GM19238 (cell line): Measurements from ENCODE around the gene FZD2.
"Not testable (repeated sequence)": the region's sequence is repeated elsewhere in the genome, so short reads cannot be mapped to it uniquely, and the experiment has no call there.

Experiments
- DNase-seq: peaks from one replicate; pipeline ENCODE4 v3.0.0; 2011; ENCODE audit warnings: low spot score; ENCODE audit not compliant: insufficient read length

FZD2 gene

DNA sequence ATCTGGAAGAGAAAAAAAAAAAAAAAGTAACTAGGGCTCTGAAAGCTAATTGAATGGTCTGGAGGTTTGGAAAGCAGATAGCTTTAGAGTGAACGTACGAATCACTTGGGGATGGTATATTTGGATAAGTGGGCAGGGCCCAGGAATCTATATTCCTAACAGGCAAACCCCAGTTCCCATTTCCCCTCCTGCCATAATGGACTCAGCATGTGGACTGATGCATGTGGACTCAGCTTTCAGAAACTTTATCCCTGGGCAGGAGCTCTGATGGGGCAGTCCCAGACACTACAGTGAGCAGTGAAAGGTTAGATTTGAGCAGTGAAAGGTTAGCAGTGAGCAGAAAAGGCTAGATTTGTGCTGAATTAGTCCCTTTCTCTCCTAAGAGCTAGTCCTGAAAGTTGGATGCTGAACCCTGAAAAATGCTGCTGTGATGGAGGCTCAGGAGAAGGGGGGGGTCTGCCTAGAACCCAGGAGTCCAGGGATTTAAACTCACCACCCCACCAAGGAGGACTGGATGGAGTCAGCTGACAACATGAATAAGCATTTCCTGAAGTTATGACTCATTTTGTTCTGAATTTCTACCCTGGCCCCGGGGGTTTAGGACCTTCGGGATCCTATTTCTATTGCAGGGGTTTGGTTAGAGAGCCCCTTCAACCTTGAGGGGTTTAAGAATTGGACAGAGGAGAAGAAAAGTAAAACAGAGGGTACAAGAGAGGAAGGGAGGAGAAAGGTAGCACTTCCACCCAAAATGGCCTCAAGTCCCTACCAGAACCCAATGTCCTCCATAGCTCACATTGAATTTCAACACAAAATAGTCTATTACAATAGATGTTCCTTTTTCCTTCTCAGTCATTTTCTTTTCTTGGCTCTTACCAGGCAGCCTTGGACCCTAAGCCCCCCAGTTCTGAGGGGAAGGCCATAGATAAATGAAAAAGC, 10.3 kb upstream of the FZD2 start:
- no peak for DNase-seq

DNA sequence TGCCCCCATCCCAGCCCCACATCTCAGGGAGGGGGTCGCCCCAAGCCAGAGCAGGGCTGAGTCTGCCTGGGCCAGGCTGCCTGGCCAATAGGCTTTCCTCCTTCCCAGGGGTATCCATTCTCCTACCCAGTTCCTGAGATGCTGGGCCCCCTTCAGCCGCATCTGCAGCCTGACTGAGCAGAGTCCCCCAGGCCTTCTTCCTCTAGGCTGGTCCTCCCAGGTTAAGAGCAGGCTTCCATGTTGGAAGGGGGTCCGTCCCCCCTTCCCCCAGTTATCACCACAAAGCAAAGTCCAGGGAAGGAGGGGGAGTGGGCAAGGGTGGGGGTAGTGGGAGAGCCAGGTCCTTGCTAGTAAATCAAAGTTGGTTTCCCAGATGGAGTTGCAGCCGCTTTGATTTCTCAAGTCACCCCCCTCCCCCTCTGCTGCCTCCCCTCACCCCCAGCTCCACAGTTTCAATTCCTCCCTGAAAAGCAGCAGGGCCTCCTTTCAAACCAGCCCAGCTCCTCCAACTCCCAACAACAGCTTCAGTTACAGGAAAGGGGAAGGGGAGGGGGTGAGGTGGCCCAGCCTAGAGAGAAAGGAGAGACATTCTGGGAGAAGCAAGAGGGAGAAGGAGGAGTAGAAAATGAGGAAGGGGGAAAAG, 9.5 kb upstream of the FZD2 start:
- no peak for DNase-seq

DNA sequence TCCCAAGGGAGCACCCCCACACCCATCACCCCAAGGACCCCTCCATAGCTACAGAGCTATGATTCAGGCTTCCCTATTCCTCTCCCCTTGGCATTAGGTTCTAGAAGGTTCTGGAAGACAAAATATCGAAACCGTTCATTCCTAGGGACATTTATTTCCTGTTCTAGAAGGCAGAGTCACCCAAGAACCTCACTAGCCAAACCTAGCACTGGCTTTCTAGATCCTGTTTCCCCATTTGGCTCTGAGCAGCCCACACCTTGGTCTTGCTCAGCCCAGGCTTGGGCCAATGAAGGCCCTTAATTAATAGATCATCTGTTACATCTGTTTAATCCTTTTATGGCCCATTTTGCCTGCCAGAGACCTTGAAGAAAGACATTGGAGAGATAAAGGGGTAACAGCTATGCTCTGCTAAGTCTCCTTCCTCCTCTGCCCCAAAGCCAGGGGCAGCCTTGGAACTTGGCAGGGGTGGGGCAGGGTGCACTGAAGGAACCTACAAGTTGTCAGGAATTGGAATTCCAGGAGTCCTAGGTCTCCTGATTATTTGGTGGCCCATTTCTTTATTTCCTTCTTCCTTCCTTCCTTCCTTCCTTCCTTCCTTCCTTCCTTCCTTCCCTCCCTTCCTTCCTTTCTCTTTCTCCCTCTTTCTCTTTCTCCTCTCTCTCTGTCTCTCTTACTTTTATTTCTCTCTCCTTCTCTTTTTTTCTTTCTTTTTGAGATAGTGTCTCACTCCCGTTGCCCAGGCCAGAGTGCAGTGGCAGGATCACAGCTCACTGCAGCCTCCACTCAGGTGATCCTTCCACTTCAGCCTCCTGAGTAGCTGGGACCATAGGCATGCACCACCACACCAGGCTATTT, 8.7 kb upstream of the FZD2 start:
- DNase-seq: no peak

DNA sequence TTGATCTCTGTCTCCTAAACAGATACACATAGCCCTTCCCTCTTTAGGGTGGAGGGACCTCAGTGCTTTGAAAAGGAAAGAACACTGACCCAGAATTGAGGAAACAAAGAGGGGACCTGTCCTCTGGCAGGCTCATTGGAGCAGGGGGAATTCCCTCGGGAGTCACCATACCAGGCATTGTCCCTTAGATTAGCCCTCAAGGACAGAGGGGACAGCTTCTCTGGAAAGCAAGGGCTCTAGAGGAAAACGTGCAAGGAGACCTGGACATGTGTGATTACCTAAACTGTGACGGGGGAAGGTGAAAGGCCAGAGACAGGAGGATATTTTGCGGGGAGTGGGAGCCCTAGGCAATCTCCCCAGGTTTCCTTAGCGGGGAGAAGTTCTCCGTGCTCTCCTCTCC, 7.6 kb upstream of the FZD2 start:
- no peak for DNase-seq

DNA sequence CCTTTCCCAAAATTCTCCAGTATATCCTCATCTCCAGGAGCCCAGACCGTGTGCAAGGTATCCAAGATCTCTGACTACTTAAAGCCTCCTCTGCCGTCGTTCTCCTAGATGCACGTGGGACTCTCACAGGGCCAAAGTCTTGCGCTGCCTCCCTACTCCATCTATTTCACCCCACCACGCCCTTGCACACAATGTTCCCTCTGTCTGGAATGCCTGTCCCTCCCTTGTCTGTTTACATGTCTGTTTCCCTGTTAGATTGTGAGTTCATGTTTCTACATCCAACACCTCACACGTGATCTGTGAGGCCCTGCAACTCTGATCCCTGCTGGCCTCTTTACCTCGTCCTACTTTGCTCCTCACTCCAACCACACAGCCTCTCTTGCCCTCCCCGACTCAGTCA, 4.9 kb upstream of the FZD2 start:
- DNase-seq: no peak

DNA sequence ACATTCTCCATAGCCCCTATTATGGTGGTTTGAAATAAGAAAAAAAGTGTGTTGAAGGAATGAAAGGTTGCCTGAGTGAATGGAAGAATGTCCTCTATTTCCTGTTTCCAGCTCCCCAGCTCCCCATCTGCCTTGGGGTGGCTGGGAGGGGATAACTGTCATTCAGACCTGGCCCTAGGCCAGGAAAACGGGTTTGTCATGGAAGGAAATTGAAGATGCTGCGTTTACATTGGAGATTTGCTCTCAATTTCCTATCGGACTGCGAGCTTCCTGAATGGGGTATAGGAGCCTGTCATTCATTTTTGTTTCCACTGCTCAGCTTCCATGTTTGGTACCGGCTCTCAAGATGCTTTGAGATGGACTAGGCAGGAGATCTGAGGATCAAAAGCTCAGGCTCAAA, 2.2 kb upstream of the FZD2 start:
- no peak for DNase-seq

DNA sequence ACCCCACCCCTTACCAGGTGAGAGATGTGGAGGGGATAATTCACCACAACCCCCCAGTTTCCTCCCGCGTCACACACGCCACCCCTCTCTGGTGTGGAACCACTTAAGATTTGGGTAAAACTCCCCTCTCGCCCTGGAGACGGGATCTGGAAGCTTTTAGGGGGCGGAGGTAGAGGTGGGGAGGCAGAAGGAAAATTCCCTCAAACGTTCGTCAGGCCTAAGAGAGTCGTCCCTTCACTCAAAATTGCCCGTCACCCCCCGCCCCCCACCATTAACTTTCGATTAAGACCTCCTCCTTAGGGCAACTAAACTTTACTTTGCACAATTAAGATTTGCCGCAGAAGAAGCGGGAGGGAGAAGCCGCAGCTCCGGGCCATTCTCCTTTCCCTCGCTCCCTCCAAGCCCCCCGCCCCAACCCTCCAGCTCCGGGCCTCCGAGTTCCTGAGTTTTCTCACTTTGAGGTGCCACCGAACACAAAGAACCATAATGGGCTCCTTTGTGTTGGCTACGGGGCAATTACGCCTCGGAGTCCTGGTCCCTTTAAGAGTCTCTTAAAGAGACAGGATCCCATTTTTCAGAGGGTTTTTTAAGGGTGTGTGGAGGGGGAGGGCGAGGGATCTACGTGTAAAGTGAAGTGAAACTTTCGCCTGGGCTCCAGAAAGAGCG, 985 bp upstream of the FZD2 start:
- peak; percentile 61 for DNase-seq

DNA sequence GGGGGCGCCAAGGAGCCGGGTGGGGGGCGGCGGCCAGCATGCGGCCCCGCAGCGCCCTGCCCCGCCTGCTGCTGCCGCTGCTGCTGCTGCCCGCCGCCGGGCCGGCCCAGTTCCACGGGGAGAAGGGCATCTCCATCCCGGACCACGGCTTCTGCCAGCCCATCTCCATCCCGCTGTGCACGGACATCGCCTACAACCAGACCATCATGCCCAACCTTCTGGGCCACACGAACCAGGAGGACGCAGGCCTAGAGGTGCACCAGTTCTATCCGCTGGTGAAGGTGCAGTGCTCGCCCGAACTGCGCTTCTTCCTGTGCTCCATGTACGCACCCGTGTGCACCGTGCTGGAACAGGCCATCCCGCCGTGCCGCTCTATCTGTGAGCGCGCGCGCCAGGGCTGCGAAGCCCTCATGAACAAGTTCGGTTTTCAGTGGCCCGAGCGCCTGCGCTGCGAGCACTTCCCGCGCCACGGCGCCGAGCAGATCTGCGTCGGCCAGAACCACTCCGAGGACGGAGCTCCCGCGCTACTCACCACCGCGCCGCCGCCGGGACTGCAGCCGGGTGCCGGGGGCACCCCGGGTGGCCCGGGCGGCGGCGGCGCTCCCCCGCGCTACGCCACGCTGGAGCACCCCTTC, 484 bp downstream of the FZD2 start:
- no peak for DNase-seq

DNA sequence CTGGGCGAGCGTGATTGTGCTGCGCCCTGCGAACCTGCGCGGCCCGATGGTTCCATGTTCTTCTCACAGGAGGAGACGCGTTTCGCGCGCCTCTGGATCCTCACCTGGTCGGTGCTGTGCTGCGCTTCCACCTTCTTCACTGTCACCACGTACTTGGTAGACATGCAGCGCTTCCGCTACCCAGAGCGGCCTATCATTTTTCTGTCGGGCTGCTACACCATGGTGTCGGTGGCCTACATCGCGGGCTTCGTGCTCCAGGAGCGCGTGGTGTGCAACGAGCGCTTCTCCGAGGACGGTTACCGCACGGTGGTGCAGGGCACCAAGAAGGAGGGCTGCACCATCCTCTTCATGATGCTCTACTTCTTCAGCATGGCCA, 1.0 kb downstream of the FZD2 start:
- DNase-seq: no peak

DNA sequence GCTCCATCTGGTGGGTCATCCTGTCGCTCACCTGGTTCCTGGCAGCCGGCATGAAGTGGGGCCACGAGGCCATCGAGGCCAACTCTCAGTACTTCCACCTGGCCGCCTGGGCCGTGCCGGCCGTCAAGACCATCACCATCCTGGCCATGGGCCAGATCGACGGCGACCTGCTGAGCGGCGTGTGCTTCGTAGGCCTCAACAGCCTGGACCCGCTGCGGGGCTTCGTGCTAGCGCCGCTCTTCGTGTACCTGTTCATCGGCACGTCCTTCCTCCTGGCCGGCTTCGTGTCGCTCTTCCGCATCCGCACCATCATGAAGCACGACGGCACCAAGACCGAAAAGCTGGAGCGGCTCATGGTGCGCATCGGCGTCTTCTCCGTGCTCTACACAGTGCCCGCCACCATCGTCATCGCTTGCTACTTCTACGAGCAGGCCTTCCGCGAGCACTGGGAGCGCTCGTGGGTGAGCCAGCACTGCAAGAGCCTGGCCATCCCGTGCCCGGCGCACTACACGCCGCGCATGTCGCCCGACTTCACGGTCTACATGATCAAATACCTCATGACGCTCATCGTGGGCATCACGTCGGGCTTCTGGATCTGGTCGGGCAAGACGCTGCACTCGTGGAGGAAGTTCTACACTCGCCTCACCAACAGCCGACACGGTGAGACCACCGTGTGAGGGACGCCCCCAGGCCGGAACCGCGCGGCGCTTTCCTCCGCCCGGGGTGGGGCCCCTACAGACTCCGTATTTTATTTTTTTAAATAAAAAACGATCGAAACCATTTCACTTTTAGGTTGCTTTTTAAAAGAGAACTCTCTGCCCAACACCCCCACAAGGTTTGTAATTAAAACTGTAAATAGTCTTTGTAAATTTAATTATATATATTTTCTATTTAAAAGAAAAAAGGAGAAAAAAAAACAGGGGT, 1.7 kb downstream of the FZD2 start:
- no peak for DNase-seq

DNA sequence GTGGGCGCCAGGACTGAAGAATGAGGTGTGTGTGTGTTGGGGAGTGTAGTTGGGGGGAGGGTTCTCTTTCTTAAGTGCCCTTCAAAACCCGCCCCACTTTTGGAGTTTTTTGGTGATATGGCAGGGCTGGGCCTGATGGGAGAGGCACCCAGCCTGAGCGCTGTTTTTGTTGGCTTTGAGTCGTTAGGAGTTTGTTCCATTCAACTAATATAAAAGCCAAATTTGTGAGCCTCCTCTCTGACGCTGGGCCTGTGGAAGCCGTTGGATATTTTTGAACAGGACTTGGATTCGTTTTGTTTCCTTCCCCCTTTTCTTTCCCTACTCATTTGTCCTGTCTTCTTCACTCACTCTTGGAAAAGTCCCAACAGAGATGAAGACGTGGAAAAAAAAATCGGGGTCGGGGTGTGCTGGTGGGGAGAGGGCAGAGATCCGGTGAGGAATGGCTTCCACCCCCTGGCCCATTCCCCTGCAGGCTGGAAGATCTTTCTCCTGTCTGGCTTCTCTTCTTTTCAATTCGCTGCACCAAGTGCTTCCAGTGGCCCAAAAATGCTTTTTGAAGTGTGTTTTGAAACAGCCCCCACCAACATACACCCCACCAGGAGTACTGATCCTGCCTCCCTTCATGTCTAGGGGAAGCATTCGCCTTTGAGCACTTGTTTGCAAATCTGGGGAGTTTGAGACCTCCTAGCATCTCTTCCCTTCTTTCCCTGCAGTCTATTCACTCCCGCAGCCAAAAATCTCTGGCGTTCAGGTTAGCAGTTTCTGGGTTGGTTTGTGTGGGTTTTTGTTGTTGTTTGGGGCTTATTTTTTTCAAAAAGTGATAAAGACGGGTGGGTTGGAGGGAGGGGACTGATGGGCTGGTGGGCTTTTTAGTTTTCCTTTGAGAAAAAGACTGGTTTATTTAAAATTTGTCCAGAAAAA, 2.6 kb downstream of the FZD2 start:
- no peak for DNase-seq

DNA sequence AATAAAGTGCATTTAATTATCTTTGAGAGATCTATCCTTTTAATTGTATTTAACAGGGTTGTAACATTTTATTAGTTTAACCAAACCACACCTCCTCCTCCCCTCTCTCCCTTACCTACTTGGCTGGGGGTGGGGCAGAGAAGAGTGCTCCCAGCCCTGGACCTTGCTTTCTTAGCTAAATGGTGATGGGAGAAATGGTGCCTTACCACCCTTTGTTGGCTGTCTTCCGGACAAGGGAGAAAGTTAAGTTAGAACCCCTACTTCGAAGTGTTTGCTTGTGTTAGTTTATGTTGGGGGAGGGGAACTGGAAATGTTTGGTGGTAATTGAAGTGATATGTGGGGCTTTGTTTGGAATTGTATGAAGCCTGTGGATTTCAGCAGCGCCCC, 3.9 kb downstream of the FZD2 start:
- DNase-seq: no peak

DNA sequence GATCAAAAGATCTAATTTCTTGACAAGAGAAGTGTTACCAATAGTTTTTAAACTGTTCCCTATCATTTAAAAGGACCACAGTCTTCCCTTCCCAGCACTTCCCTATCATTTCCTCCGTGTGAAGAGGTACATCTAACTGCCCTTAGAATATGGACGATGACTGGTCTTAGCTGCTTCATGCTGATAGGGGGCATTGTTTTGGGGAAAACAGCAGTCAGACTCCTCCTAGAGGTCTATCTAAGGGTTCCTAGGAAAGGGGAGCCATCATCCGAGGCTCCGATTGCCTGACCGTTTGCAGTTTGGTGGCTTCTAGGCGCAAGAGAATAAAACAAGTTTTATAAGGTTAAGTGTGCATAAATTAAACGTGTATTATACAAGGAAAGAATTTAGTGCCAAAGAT, 7.1 kb downstream of the FZD2 start:
- no peak for DNase-seq

DNA sequence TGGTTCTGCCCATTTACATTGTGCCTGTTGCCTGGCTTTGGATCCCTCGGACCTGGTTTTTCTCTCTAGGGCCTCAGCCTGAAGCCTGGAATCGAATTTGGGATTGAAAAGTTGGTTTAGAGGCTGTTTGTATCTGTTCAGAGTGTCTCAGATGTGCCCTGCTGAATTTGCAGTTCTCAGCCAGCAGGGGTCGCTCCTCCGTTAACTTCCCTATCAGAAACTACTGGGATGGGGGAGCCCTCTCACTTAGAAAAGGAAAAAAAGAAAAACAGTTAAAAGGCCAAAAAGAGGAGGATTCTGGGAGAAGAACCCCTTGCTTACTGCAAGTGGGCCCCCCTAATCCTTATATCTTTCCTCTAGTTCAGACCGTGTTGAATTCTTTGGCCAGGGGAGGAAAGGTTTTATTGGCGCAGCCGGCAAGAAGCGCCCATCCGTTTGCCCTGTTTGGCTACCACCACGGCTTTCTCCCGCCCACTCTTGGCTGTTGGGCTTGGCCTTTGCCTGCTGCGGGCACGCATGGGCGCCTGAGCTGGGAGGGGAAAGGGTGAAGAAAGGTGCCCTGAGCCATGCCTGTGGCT, 8.7 kb downstream of the FZD2 start:
- no peak for DNase-seq

DNA sequence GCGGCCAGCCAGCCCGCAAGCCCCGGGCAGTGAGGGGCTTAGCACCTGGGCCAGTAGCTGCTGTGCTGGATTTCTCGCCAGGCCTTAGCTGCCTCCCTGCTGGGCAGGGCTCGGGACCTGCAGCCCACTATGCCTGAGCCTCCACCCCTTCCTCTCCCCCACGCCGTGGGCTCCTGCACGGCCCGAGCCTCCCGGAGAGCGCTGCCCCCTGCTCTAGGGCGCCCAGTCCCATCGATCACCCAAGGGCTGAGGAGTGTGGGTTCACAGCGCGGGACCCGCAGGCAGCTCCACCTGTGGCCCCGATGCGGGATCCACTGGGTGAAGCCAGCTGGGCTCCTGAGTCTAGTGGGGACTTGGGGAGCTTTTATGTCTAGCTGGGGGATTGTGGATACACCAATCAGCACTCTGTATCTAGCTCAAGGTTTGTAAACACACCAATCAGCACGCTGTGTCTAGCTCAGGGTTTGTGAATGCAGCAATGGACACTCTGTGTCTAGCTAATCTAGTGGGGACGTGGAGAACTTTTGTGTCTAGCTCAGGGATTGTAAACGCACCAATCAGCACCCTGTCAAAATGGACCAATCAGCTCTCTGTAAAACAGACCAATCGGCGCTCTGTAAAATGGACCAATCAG, 11.1 kb downstream of the FZD2 start:
- not testable (repeated sequence) for DNase-seq

DNA sequence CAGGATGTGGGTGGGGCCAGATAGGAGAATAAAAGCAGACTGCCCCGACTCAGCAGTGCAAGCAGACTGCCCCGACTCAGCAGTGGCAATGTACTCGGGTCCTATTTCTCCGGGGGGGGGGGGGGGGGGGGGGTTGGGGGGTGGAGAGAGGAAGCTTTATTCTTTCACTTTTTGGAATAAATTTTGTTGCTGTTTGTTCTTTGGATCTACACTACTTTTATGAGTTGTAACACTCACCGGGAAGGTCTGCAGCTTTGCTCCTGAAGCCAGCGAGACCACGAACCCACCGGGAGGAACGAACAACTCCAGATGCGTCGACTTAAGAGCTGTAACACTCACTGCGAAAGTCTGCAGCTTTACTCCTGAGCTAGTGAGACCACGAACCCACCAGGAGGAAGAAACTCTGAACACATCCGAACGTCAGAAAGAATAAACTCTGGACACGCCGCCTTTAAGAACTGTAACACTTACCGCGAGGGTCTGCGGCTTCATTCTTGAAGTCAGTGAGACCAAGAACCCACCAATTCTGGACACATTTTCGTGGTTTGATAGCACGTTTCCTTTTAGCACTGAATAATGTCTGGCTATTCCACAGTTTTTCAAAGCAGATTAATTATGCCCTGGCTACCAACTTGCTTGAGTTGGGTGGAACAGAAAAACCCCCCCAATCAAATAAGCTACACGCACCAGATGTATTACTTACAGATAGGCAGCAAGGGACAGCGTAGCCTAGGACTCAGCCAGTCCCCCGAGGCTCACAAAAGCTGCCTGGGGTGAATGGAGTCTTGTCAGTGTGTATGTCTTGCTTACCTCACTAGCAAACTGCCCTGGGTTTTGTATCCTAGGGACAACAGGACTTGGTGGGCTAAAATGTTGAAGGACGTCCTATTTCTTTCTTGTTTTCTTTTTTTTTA, 11.9 kb downstream of the FZD2 start:
- no peak for DNase-seq

DNA sequence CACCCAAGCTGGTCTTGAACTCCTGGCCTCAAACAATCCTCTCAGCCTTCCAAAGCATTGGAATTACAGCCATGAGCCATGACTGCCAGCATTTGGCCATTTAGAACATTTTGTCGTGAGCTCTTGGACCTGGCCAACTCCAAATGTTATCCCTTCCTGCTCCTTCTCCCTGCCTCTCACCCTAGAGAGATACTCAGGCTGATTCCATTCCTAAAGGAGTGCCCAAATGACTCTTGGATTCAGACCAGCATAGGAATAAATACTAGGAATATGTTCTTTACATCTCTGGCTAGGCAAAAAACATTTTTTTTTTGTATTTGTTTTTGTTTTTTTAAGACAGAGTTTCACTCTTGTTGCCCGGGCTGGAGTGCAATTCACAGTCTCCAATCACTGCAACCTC, 15.5 kb downstream of the FZD2 start:
- no peak for DNase-seq
